ENCODE measurements around the gene ABCC8.

ABCC8 gene

GRCh38 chr11:17504330-17505107 lies 27.9 kb upstream of the ABCC8 start:
- DNase-seq = peak; percentile 11

- DNase-seq = no peak
These were observed 26.0 kb upstream of the ABCC8 start for GRCh38 chr11:17502630-17503029.

- DNase-seq = no peak
These were observed 24.0 kb upstream of the ABCC8 start for GRCh38 chr11:17500673-17501072.

GRCh38 chr11:17498475-17498874 lies 21.8 kb upstream of the ABCC8 start:
- no peak for DNase-seq

- peak; percentile 2 for DNase-seq
These were observed 21.4 kb upstream of the ABCC8 start for GRCh38 chr11:17498058-17498457.

GRCh38 chr11:17496406-17496805 lies 19.8 kb upstream of the ABCC8 start:
- DNase-seq = no peak

GRCh38 chr11:17494019-17494418 lies 17.4 kb upstream of the ABCC8 start:
- no peak for DNase-seq

- DNase-seq = no peak
These were observed 14.3 kb upstream of the ABCC8 start for GRCh38 chr11:17490938-17491337.

GRCh38 chr11:17490232-17490631 lies 13.6 kb upstream of the ABCC8 start:
- DNase-seq = no peak

GRCh38 chr11:17489751-17490150 lies 13.1 kb upstream of the ABCC8 start:
- DNase-seq = no peak

- no peak for DNase-seq
These were observed 11.9 kb upstream of the ABCC8 start for GRCh38 chr11:17488563-17488962.

GRCh38 chr11:17486646-17487045 lies 10.0 kb upstream of the ABCC8 start:
- no peak for DNase-seq

- DNase-seq = no peak
These were observed 6.9 kb upstream of the ABCC8 start for GRCh38 chr11:17483505-17483904.

GRCh38 chr11:17481905-17482304 lies 5.3 kb upstream of the ABCC8 start:
- DNase-seq = no peak

GRCh38 chr11:17479284-17480214 lies 2.9 kb upstream of the ABCC8 start:
- DNase-seq = peak; percentile 1

- DNase-seq = no peak
These were observed 1.4 kb upstream of the ABCC8 start for GRCh38 chr11:17478070-17478469.

GRCh38 chr11:17477361-17477760 lies 716 bp upstream of the ABCC8 start:
- DNase-seq = no peak

- no peak for DNase-seq
These were observed 364 bp upstream of the ABCC8 start for GRCh38 chr11:17477084-17477333.

GRCh38 chr11:17475666-17476316 lies 854 bp downstream of the ABCC8 start:
- DNase-seq = no peak

- no peak for DNase-seq
These were observed 3.4 kb downstream of the ABCC8 start for GRCh38 chr11:17473071-17473744.

- DNase-seq = no peak
These were observed 4.2 kb downstream of the ABCC8 start for GRCh38 chr11:17472467-17472866.

GRCh38 chr11:17471501-17471900 lies 5.1 kb downstream of the ABCC8 start:
- DNase-seq = no peak

- DNase-seq = no peak
These were observed 6.6 kb downstream of the ABCC8 start for GRCh38 chr11:17469998-17470397.

Measured in NCI-H2081 treated with DMSO at 0.1 percent for 48 hours (cell line).